HepG2 (cell line): ENCODE results near the gene MEIS1. TPM values are rescaled to one million over a fixed set of nuclear protein-coding genes. Genes with fewer than 3 reads are reported as not detected.

ENCODE experiments used
- FOSL2 ChIP-seq: sonication (generic); formaldehyde crosslinking; IDR thresholded peaks from 2 replicates; pipeline ENCODE4 v1.4.0; 2020; ENCODE audit warnings: missing genetic modification reagents
- ONECUT2 ChIP-seq: sonication (generic); formaldehyde crosslinking; IDR thresholded peaks from 2 replicates; pipeline ENCODE4 v1.4.0; 2020; ENCODE audit warnings: missing genetic modification reagents
- SIN3A ChIP-seq: IDR thresholded peaks from 2 replicates; pipeline ENCODE4 v1.6.1; 2011; ENCODE audit warnings: low read depth, mild to moderate bottlenecking, control low read depth, low read length, borderline replicate concordance
- TBX2 ChIP-seq: sonication (generic); formaldehyde crosslinking; IDR thresholded peaks from 2 replicates; pipeline ENCODE4 v1.5.0; 2020; ENCODE audit warnings: missing genetic modification reagents, mild to moderate bottlenecking, borderline replicate concordance
- ZNF724P ChIP-seq: sonication (generic); formaldehyde crosslinking; IDR thresholded peaks from 2 replicates; pipeline ENCODE4 v1.8.0; 2022; ENCODE audit warnings: missing genetic modification reagents, borderline replicate concordance
- ZNF780A ChIP-seq: sonication (generic); formaldehyde crosslinking; IDR thresholded peaks from 2 replicates; pipeline ENCODE4 v1.8.0; 2022; ENCODE audit warnings: mild to moderate bottlenecking, missing genetic modification reagents, moderate library complexity
- polyA plus RNA-seq, 8 experiments: library from polyadenylated mRNA; depleted of rRNA in 3 of 8; stranded (reverse) in 7 of 8; unstranded in 1 of 8; fragments of >200 nt; fragmentation: Illumina TruSeq in 4 of 8; extraction: Trizol in 4 of 8; gene quantifications; 2 replicates each; pipeline versions ENCODE4 v1.2.1 to v1.2.3, GENCODE V29; 2011 to 2016; ENCODE audit warnings: low read depth in 4 of 8, missing spikeins in 1 of 8, mixed read lengths in 1 of 8; ENCODE audit not compliant: insufficient read depth in 1 of 8
- total RNA-seq, 5 experiments: library from RNA; depleted of rRNA; stranded (reverse); fragments of >200 nt; fragmentation: Illumina TruSeq; extraction: Trizol; gene quantifications; 2 replicates each; pipeline ENCODE4 v1.2.3, GENCODE V29; 2016; ENCODE audit warnings: low read depth in 1 of 5
- TF ChIP-seq, protein P1 (sequence below), 2 experiments: fragments of 450-650 bp in 1 of 2; sonication (generic) in 1 of 2; formaldehyde crosslinking in 1 of 2; IDR thresholded peaks; 2 replicates each; pipeline versions ENCODE4 v1.6.1 to v1.8.0; 2016 to 2022; ENCODE audit warnings: antibody characterized with exemption in 1 of 2, mild to moderate bottlenecking in 1 of 2, missing genetic modification reagents in 1 of 2
- TF ChIP-seq, protein P2 (sequence below): IDR thresholded peaks from 2 replicates; pipeline ENCODE4 v1.6.1; 2012; ENCODE audit warnings: inconsistent platforms
- TF ChIP-seq, protein P3 (sequence below): sonication (generic); formaldehyde crosslinking; IDR thresholded peaks from 2 replicates; pipeline ENCODE4 v1.5.0; 2020; ENCODE audit warnings: mild to moderate bottlenecking, missing genetic modification reagents
- TF ChIP-seq, protein P4 (sequence below): sonication (generic); formaldehyde crosslinking; conservative IDR thresholded peaks from 2 replicates; pipeline ENCODE4 v1.4.0; 2020; ENCODE audit warnings: missing genetic modification reagents
- TF ChIP-seq, protein P5 (sequence below): sonication (generic); formaldehyde crosslinking; IDR thresholded peaks from 2 replicates; pipeline ENCODE4 v1.5.0; 2020; ENCODE audit warnings: missing genetic modification reagents
- TF ChIP-seq, protein P6 (sequence below): IDR thresholded peaks from 2 replicates; pipeline ENCODE4 v1.6.1; 2016; ENCODE audit warnings: control low read depth

The MEIS1 gene
- total and polyA plus RNA-seq, 2 of the 13 experiments (the other 11 are each of a cell fraction or from before 2014, with no cell fraction given) = 3.8 to 6.0 TPM

DNA sequence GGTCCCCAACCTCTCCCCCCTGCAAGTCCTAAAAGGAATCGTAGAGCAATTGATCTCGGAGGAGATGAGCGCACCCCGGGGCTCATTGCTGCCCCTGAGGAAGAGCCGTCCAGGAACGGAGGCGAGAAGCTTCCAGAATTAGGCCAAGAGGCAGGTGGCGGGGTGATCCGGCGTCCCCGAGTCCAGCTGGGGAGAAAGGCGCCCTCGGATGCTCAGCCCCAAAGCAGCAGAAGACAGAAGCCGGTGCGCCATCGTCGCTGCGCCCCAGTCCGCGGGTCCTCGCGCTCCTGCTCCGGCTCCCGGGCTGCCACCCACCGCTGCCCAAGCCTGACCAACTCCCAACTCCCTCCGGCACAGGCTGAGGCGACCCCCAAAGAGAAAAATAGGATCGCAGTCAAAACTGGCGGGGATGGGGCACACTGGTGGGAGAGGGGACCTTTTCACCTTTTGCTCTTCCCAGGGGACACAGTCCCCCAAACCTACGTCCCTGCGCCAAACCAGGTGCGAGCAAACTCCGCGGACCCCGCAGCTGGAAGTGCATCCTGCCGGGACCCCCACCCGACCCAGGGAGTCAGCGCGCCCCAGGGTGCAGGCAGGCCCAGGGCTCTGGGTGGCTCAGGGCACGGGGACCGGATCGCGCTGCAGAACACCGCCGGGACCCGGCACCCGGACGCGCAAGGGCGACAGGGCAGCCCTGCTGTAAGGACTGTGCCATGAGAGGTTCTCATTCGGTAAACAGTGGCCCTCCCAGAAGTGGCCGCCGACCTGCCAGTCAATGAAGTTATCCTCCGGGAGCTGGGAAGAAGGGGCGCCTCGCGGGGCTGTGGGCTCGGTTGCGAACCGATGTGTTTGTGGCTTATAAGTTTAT, 8.4 kb upstream of the MEIS1 start (continued):
- TF ChIP-seq, protein P1, sequence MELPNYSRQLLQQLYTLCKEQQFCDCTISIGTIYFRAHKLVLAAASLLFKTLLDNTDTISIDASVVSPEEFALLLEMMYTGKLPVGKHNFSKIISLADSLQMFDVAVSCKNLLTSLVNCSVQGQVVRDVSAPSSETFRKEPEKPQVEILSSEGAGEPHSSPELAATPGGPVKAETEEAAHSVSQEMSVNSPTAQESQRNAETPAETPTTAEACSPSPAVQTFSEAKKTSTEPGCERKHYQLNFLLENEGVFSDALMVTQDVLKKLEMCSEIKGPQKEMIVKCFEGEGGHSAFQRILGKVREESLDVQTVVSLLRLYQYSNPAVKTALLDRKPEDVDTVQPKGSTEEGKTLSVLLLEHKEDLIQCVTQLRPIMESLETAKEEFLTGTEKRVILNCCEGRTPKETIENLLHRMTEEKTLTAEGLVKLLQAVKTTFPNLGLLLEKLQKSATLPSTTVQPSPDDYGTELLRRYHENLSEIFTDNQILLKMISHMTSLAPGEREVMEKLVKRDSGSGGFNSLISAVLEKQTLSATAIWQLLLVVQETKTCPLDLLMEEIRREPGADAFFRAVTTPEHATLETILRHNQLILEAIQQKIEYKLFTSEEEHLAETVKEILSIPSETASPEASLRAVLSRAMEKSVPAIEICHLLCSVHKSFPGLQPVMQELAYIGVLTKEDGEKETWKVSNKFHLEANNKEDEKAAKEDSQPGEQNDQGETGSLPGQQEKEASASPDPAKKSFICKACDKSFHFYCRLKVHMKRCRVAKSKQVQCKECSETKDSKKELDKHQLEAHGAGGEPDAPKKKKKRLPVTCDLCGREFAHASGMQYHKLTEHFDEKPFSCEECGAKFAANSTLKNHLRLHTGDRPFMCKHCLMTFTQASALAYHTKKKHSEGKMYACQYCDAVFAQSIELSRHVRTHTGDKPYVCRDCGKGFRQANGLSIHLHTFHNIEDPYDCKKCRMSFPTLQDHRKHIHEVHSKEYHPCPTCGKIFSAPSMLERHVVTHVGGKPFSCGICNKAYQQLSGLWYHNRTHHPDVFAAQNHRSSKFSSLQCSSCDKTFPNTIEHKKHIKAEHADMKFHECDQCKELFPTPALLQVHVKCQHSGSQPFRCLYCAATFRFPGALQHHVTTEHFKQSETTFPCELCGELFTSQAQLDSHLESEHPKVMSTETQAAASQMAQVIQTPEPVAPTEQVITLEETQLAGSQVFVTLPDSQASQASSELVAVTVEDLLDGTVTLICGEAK (IDR thresholded peaks at IDR 0.05) = no peak
- TF ChIP-seq, protein P1 (CRISPR knock-in tag; IDR thresholded peaks at IDR 0.05) = no peak
- TF ChIP-seq, protein P2, sequence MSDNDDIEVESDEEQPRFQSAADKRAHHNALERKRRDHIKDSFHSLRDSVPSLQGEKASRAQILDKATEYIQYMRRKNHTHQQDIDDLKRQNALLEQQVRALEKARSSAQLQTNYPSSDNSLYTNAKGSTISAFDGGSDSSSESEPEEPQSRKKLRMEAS = no peak
- TF ChIP-seq, protein P3, sequence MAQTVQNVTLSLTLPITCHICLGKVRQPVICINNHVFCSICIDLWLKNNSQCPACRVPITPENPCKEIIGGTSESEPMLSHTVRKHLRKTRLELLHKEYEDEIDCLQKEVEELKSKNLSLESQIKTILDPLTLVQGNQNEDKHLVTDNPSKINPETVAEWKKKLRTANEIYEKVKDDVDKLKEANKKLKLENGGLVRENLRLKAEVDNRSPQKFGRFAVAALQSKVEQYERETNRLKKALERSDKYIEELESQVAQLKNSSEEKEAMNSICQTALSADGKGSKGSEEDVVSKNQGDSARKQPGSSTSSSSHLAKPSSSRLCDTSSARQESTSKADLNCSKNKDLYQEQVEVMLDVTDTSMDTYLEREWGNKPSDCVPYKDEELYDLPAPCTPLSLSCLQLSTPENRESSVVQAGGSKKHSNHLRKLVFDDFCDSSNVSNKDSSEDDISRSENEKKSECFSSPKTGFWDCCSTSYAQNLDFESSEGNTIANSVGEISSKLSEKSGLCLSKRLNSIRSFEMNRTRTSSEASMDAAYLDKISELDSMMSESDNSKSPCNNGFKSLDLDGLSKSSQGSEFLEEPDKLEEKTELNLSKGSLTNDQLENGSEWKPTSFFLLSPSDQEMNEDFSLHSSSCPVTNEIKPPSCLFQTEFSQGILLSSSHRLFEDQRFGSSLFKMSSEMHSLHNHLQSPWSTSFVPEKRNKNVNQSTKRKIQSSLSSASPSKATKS (CRISPR knock-in tag) = no peak
- TF ChIP-seq TBX2 = no peak
- TF ChIP-seq, protein P4, sequence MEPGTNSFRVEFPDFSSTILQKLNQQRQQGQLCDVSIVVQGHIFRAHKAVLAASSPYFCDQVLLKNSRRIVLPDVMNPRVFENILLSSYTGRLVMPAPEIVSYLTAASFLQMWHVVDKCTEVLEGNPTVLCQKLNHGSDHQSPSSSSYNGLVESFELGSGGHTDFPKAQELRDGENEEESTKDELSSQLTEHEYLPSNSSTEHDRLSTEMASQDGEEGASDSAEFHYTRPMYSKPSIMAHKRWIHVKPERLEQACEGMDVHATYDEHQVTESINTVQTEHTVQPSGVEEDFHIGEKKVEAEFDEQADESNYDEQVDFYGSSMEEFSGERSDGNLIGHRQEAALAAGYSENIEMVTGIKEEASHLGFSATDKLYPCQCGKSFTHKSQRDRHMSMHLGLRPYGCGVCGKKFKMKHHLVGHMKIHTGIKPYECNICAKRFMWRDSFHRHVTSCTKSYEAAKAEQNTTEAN = no peak
- no peak for TF ChIP-seq ZNF724P (CRISPR knock-in tag)
- TF ChIP-seq SIN3A = no peak
- TF ChIP-seq, protein P5, sequence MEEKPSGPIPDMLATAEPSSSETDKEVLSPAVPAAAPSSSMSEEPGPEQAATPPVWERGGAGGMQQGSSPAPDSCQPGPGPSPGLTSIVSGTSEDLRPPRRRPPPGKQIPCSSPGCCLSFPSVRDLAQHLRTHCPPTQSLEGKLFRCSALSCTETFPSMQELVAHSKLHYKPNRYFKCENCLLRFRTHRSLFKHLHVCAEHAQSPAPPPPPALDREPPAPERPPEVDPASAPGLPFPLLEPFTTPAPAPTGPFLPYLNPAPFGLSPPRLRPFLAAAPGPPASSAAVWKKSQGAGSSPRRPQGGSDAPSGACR (CRISPR knock-in tag) = no peak
- no peak for TF ChIP-seq ZNF780A (CRISPR knock-in tag)
- TF ChIP-seq ONECUT2 (CRISPR knock-in tag) = no peak
- no peak for TF ChIP-seq FOSL2
- TF ChIP-seq, protein P6, sequence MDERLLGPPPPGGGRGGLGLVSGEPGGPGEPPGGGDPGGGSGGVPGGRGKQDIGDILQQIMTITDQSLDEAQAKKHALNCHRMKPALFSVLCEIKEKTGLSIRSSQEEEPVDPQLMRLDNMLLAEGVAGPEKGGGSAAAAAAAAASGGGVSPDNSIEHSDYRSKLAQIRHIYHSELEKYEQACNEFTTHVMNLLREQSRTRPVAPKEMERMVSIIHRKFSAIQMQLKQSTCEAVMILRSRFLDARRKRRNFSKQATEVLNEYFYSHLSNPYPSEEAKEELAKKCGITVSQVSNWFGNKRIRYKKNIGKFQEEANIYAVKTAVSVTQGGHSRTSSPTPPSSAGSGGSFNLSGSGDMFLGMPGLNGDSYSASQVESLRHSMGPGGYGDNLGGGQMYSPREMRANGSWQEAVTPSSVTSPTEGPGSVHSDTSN (CRISPR knock-in tag) = no peak
